Thoracic aorta (tissue), 2 donors: ENCODE data around the gene ZFPM1. TPM values are rescaled to one million over a fixed set of nuclear protein-coding genes. Genes with fewer than 3 reads are reported as not detected.

ENCODE experiments used
- ATAC-seq: fragments of 150-250 bp; one replicate; pipeline ENCODE4 v1.8.0; 2017; ENCODE audit warnings: low read depth; ENCODE audit not compliant: insufficient number of reproducible peaks, low FRiP score
- DNase-seq: peaks from one replicate; pipeline ENCODE4 v3.0.0-alpha.2; 2020; ENCODE audit warnings: low spot score
- H3K27ac ChIP-seq, 2 donors: fragments of 200-600 bp; sonication (generic); 1 replicate in 1 of 2; 2 replicates in 1 of 2; pipeline ENCODE4 v1.5.1; 2016; ENCODE audit warnings: mild to moderate bottlenecking in 2 of 2, moderate library complexity in 2 of 2
- H3K27me3 ChIP-seq: fragments of 200-600 bp; sonication (generic); replicated peaks from 2 replicates; pipeline ENCODE4 v1.6.0; 2016; ENCODE audit warnings: mild to moderate bottlenecking; ENCODE audit not compliant: insufficient read depth
- H3K36me3 ChIP-seq: fragments of 200-600 bp; sonication (generic); one replicate; pipeline ENCODE4 v1.5.1; 2016
- H3K4me1 ChIP-seq, 2 donors: fragments of 200-600 bp; sonication (generic); 1 replicate in 1 of 2; 2 replicates in 1 of 2; pipeline versions ENCODE4 v1.5.1 to v1.6.0; 2016; ENCODE audit warnings: low read depth in 2 of 2, mild to moderate bottlenecking in 1 of 2; ENCODE audit not compliant: control insufficient read depth in 1 of 2
- H3K4me3 ChIP-seq: fragments of 200-600 bp; sonication (generic); 2 replicates; pipeline ENCODE4 v1.5.1; 2016; ENCODE audit warnings: mild to moderate bottlenecking
- H3K9me3 ChIP-seq: fragments of 200-600 bp; sonication (generic); 2 replicates; pipeline ENCODE4 v1.5.1; 2016
- CTCF ChIP-seq: fragments of 200-600 bp; sonication (generic); IDR thresholded peaks from one replicate; pipeline ENCODE4 v1.5.1; 2019; ENCODE audit warnings: antibody characterized with exemption
- total RNA-seq, 2 donors: library from RNA; depleted of rRNA; stranded (reverse); fragments of >200 nt; gene quantifications; one replicate each; pipeline versions ENCODE4 v1.1.0 to v1.2.3, GENCODE V29; 2016

The ZFPM1 gene
- total RNA-seq, 2 donors from 2014 or later, result 1.8 to 2.5 TPM

GRCh38 chr16:88456356-88457292, 3.5 kb downstream of the ZFPM1 start:
- TF ChIP-seq CTCF, result no peak
- Histone ChIP-seq H3K4me1 (peaks cover 18 to 34% of the 10 kb centered on the region in 2 donors), H3K9me3 (no peaks in the 10 kb centered on the region), H3K27me3 (no peaks in the 10 kb centered on the region), H3K36me3 (no peaks in the 10 kb centered on the region), H3K27ac (no peak overlapping the region), H3K4me3 (peak overlapping the region; percentile 73)
- no peak for ATAC-seq
- DNase-seq, result no peak

- no peak for DNase-seq
- no peaks in the 10 kb centered on the region for H3K9me3 ChIP-seq
- ATAC-seq, result no peak
- TF ChIP-seq CTCF, result no peak
- no peak overlapping the region for H3K27ac ChIP-seq
- H3K4me1 ChIP-seq, result peaks cover 18 to 25% of the 10 kb centered on the region in 2 donors
- H3K36me3 ChIP-seq, result no peaks in the 10 kb centered on the region
- no peaks in the 10 kb centered on the region for H3K27me3 ChIP-seq
- no peak overlapping the region for H3K4me3 ChIP-seq
Observed at GRCh38 chr16:88458039-88458772, 5.1 kb downstream of the ZFPM1 start.

GRCh38 chr16:88458773-88459235, 5.7 kb downstream of the ZFPM1 start:
- H3K9me3 ChIP-seq, result no peaks in the 10 kb centered on the region
- no peak overlapping the region for H3K27ac ChIP-seq
- no peak for ATAC-seq
- H3K4me1 ChIP-seq, result peaks cover 16 to 23% of the 10 kb centered on the region in 2 donors
- TF ChIP-seq CTCF, result no peak
- no peak for DNase-seq
- H3K36me3 ChIP-seq, result no peaks in the 10 kb centered on the region
- no peak overlapping the region for H3K4me3 ChIP-seq
- H3K27me3 ChIP-seq, result no peaks in the 10 kb centered on the region

GRCh38 chr16:88459366-88460073, 6.4 kb downstream of the ZFPM1 start:
- Histone ChIP-seq H3K27ac (no peak overlapping the region), H3K9me3 (no peaks in the 10 kb centered on the region), H3K4me3 (no peak overlapping the region), H3K36me3 (no peaks in the 10 kb centered on the region), H3K4me1 (peaks cover 11 to 16% of the 10 kb centered on the region in 2 donors), H3K27me3 (no peaks in the 10 kb centered on the region)
- no peak for TF ChIP-seq CTCF
- no peak for ATAC-seq
- DNase-seq, result no peak
